GM19463 (cell line): ENCODE data around the gene CSF1R.

Experiments
- ATAC-seq: cut with Tn5 transposase; IDR thresholded peaks from one replicate; pipeline ENCODE4 v1.9.1; 2021; ENCODE audit warnings: mild to moderate bottlenecking, moderate library complexity; ENCODE audit not compliant: unreplicated experiment

Gene CSF1R

GRCh38 chr5:150073677-150074076 is 12.7 kb downstream of the CSF1R start:
- ATAC-seq = no peak

DNA sequence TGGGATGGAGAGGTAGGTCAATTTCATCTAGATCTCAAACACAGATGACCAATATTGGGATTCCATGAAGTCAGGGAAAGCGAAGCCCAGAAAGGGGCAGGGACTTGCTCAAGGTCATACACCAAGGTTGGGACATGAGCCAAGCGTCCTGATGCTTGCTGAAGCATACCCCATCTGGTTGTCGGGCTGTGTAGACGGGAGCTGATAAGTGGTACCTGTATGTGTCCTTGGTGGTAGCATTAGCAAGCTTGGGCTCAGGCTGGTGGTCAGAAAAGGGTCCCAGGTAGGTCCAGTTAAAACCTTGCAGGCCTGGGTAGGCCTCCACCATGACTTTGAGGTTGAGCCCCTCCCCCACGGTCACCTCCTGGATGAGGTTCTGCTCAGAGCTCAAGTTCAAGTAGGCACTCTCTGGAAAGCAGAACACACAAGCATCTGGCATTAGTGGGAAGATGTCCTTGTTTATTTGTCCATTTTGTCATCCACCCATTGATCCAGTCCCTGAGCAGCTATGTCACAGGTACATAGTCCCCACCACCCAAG is 13.2 kb downstream of the CSF1R start:
- no peak for ATAC-seq

GRCh38 chr5:150070821-150071220 is 15.5 kb downstream of the CSF1R start:
- ATAC-seq = no peak

- no peak for ATAC-seq
These were observed 16.4 kb downstream of the CSF1R start for GRCh38 chr5:150069672-150070627.

DNA sequence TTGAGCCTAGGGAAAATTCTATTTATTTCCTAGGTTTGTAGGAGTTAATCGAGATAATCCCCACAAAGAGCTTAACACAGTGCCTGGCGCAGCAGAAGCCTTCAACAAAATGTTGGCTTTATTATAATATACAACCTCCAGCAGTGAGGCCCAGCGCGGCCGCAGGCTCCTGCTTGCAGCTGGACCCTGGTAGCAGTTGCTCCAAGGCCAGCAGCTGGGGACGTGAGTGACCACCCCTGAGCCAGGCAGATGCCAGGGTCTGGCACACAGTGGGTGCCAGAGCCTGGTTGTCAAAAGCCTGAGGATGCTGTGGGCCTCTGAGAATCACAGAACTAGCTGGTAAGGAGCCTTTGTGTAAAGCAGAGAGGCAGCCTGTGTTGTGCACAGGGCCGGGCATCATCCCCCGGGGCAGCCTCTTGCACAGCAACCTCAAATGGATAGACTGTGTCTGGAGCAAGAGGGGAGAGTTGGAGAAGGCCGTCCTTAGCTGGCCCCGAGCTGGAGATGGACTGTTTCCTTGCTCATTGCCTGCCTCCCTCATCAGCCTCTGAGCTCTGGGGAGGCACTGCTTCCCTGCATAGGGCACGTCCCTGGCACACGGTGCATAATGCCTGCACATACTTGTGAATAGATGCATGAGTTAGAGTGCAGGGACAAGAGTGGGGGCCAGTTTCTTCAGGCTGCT is 17.3 kb downstream of the CSF1R start:
- no peak for ATAC-seq

GRCh38 chr5:150068472-150068871 is 17.9 kb downstream of the CSF1R start:
- no peak for ATAC-seq

DNA sequence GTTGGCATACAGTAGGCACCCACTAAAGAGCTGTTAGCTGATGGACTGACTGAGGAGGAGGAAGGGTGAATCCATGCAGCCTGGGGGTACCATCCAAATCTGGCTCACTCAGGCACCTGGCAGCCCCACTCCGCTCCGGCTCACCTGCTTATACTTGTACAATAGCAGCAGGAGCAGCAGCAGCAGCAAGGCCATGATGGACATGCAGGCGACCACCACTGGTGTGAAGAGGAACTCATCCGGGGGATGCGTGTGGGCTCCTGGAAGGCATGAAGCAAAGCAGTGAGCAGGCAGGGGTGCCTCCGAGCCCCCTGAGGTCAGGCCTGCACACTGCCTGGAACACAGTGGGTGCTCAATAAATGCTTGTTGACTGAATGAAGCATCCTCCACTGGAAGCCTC is 18.3 kb downstream of the CSF1R start:
- ATAC-seq = no peak

GRCh38 chr5:150067405-150067960 is 18.9 kb downstream of the CSF1R start:
- no peak for ATAC-seq

- ATAC-seq = peak; percentile 65
These were observed 19.4 kb downstream of the CSF1R start for GRCh38 chr5:150066901-150067396.

DNA sequence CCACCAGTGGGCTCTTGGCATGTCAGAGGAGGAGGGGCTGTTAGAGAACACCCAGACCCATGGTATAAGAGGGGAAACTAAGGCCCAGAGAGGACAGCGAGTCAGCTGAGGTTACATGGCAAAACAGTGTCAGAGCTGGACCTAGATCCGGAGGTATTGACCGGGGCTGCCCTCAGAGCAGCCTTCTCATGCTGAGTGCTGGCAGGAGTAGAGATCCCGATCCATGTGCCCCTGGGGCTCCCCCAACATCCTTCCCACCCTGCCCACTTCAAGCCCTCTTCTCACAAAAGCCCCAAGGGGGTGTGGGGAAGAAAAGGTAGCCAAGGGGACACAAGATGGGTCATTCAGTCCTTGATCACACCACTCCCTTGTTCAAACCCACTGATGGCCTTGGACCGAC is 19.9 kb downstream of the CSF1R start:
- ATAC-seq = no peak

GRCh38 chr5:150065886-150066285 is 20.5 kb downstream of the CSF1R start:
- no peak for ATAC-seq

DNA sequence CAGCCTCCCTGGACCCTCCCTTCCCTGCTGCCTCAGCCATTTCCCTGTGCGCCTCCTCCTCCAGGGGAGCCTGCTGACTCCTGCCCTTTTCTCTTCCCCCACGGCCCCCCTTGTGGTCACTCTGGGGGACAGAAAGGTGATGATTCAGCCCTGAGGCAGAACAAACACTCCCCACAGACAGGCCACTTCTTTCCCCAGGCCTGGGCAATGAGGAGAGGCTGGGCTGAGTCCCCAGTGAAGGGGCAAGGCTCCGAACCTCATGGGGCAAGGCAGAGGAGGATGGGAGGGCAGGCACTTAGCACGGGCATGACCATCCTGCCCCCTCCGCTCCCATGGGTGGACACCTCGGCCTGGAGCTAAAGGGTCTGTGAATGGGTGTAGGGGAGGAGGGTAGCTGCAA is 21.0 kb downstream of the CSF1R start:
- ATAC-seq = no peak

DNA sequence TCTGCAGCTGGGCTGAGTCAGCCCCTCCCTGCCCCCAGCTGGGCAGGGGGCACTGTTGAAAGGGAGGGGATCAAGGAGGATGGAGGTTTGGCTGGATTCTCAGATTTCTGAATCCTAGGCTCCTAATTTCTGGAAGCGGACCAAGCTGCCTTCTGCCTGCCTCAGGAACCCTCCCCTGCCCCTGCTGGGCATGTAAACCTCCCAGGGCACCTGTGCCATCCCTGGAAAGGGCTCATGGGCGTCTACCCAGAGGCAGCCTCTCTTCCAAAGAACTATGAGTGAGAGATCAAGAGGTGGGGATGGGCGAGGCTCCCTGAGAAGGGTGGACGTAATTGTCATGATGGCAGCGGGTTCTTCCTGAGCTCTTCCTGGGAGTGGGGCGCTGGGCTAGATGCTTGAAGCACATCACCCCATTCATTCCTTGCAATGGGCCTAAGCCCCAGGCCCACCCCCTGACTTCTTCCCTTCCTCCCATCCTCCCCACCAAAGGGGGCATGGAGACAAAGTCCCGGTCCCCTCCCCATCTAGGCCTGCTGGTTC is 21.6 kb downstream of the CSF1R start:
- ATAC-seq = no peak

GRCh38 chr5:150063638-150064037 is 22.7 kb downstream of the CSF1R start:
- ATAC-seq = no peak

DNA sequence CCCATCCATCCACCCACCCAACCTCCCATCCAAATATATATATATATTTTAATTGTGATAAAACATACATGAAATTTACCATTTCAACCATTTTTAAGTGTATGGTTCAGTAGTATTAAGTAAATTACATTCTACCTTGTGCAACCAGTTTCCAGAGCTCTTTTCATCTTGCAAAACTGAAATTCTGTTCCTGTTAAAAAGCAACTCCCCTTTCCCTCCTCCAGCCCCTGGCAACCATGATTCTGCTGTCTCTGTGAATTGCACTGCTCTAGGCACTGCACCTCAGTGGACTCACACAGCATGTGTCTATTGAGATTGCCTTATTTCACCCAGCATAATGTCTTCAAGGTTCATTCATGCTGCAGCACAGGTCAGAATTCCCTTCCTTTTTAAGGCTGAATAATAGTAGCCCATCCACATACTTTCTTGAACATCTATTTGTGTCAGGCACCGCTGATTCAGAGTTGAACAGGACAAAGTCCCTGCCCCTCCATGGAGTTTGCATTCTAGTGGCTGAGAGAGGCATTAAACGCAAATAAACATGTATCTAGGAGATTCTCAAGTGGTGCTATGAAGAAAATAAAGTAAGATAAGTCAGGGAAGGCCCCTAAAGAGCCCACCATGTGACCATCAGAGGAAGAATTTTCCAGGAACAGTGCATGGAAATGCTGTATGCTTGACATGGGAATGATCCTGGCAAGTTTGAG is 24.0 kb downstream of the CSF1R start:
- no peak for ATAC-seq

DNA sequence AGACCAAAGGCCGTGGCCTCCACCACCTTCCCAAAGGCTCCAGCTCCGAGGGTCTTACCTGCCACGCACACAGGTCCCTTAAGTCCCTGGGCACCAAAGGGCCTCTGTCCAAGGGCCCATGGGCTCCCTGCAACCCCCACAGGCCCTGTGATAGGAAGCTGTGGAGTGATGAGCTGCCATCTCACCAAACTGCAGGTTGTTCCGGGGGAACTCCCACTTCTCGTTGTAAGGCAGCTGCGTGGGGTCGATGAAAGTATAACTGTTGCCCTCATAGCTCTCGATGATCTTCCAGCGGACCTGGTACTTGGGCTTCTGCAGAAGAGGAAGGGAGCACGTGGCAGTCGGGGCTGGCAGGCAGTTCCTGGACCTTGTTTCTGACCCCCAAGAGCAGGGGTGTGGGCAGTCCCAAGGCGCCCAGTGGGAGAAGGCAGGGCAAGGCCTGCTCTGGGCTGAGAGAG is 24.8 kb downstream of the CSF1R start:
- ATAC-seq = no peak

DNA sequence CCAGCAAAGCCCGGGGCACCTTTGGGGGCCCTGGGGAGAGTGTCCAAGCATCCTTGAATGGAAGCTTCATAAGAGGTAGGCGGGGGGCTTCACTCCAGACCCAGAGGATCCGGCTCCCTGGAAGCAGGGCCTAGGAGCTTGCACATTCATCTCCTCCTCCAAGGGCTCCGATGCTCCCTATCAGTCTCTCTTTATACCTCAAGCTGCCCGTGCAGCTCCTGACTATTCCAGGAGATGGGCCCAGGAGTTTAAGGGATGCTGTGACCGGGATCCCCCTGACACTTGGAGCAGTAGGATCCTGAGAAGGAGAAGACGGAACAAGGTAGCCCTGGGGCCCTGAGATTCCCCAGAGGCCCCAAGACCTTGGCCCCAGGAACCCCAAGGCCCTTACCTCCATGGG is 25.9 kb downstream of the CSF1R start:
- no peak for ATAC-seq

- no peak for ATAC-seq
These were observed 26.7 kb downstream of the CSF1R start for GRCh38 chr5:150059623-150060022.

GRCh38 chr5:150058480-150059126 is 27.8 kb downstream of the CSF1R start:
- ATAC-seq = no peak

GRCh38 chr5:150057996-150058395 is 28.4 kb downstream of the CSF1R start:
- no peak for ATAC-seq
